Karpas-422 (cell line): ENCODE data around the gene PCDHA10. TPM values are rescaled to one million over a fixed set of nuclear protein-coding genes. Genes with fewer than 3 reads are reported as not detected.
"Not testable (repeated sequence)": the region's sequence is repeated elsewhere in the genome, so short reads cannot be mapped to it uniquely, and the experiment has no call there.

Source experiments
- DNase-seq: peaks from one replicate; pipeline ENCODE4 v3.0.0-alpha.2; 2015
- H2AFZ ChIP-seq: fragments of 200-600 bp; sonication (generic); 2 replicates; pipeline ENCODE4 v1.6.1; 2014; ENCODE audit warnings: antibody characterized with exemption, low read length, mixed read lengths
- H3K27ac ChIP-seq: fragments of 200-600 bp; sonication (generic); 2 replicates; pipeline ENCODE4 v1.5.1; 2014; ENCODE audit warnings: mild to moderate bottlenecking, low read length, moderate library complexity
- H3K27me3 ChIP-seq: fragments of 200-600 bp; sonication (generic); 2 replicates; pipeline ENCODE4 v1.6.1; 2014; ENCODE audit warnings: low read length, mixed read lengths
- H3K36me3 ChIP-seq: fragments of 200-600 bp; sonication (generic); 2 replicates; pipeline ENCODE4 v1.6.1; 2014; ENCODE audit warnings: low read length, mixed read lengths; ENCODE audit not compliant: insufficient read depth
- H3K4me1 ChIP-seq: fragments of 200-600 bp; sonication (generic); 2 replicates; pipeline ENCODE4 v1.6.1; 2014; ENCODE audit warnings: mild to moderate bottlenecking, low read length, mixed read lengths
- H3K4me2 ChIP-seq: fragments of 200-600 bp; sonication (generic); 2 replicates; pipeline ENCODE4 v1.6.1; 2014; ENCODE audit warnings: low read length, low read depth, mild to moderate bottlenecking; ENCODE audit not compliant: poor library complexity, severe bottlenecking
- H3K4me3 ChIP-seq: fragments of 200-600 bp; sonication (generic); 2 replicates; pipeline ENCODE4 v1.5.1; 2014; ENCODE audit warnings: mild to moderate bottlenecking, antibody characterized with exemption, low read length, mixed read lengths
- H3K79me2 ChIP-seq: fragments of 200-600 bp; sonication (generic); 2 replicates; pipeline ENCODE4 v1.6.1; 2014; ENCODE audit warnings: mild to moderate bottlenecking, low read length, mixed read lengths
- H3K9ac ChIP-seq: fragments of 200-600 bp; sonication (generic); 2 replicates; pipeline ENCODE4 v1.6.0; 2014; ENCODE audit warnings: low read length
- H3K9me2 ChIP-seq: fragments of 200-600 bp; sonication (generic), shearing (Covaris generic); replicated peaks from 2 replicates; pipeline ENCODE4 v1.6.0; 2014; ENCODE audit warnings: mild to moderate bottlenecking, low read length, moderate library complexity; ENCODE audit not compliant: insufficient read depth
- H3K9me3 ChIP-seq: fragments of 300-700, 200-600 bp; sonication (generic); 2 replicates; pipeline ENCODE4 v1.6.1; 2014; ENCODE audit warnings: low read length, mixed read lengths
- H4K20me1 ChIP-seq: fragments of 200-600 bp; sonication (generic); 2 replicates; pipeline ENCODE4 v1.6.1; 2014; ENCODE audit warnings: mild to moderate bottlenecking, antibody characterized with exemption, low read length, low read depth; ENCODE audit not compliant: insufficient read depth
- total RNA-seq: library from RNA; depleted of rRNA; stranded (reverse); fragments of >200 nt; shearing (Covaris generic); gene quantifications from 2 replicates; pipeline ENCODE4 v1.2.3, GENCODE V29; 2014; ENCODE audit warnings: low replicate concordance

PCDHA10 gene
- total RNA-seq, 1 experiment from 2014 or later, result not detected

DNA sequence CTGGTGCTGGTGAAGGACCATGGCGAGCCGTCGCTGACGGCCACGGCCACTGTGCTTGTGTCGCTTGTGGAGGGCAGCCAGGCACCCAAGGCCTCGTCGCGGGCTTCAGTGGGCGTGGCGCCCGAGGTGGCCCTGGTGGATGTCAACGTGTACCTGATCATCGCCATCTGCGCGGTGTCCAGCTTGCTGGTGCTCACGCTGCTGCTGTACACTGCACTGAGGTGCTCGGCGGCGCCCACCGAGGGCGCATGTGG, 2.2 kb downstream of the PCDHA10 start:
- no peaks in the 10 kb centered on the region for H3K4me1 ChIP-seq
- DNase-seq, result no peak
- no peaks in the 10 kb centered on the region for H4K20me1 ChIP-seq

DNA sequence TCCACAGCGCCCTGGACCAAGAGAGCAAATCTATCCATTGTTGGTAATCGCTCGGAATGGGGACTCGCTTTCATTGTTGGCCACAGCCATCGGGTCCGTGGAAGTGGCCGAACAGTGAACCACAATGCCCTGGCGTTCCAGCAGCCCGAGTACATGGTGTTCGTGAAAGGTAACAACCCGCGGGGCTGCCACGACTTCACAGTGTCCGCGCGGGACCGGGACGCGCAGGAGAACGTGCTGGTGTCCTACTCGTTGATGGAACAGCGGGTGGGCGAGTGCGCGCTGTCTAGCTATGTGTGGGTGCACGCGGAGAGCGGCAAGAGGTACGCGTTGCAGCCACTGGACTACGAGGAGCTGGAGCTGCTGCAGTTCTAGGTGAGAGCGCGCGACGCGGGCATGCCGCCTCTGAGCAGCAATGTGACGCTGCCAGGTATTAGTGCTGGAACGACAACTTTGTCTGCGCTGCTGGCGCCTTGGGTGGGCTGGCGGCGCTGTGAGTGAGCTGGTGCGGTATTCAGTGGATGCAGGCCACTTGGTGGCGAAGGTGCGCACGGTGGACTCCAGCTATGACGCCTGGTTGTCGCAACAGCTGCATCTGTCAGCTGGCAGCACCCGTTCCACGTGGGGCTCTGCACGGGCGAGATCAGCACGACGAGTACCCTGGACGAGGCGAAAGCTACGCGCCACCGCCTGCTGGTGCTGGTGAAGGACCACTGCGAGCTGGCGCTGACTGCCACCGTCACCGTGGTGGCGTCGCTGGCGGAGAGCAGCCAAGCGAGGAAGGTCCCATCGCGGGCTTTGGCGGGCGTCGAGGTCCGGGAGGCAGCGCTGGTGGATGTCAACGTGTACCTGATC, 7.0 kb downstream of the PCDHA10 start:
- Histone ChIP-seq H3K9me3 (no peaks in the 10 kb centered on the region), H3K4me1 (no peaks in the 10 kb centered on the region), H3K27me3 (no peaks in the 10 kb centered on the region), H3K4me3 (no peak overlapping the region), H2AFZ (no peak overlapping the region), H3K9me2 (no peaks in the 10 kb centered on the region), H3K79me2 (no peaks in the 10 kb centered on the region), H3K36me3 (no peaks in the 10 kb centered on the region), H4K20me1 (no peaks in the 10 kb centered on the region), H3K9ac (no peak overlapping the region), H3K4me2 (no peak overlapping the region), H3K27ac (no peak overlapping the region)
- no peak for DNase-seq

More for the DNA sequence above, 2.2 kb downstream of the PCDHA10 start:
- Histone ChIP-seq H3K9me3 (no peaks in the 10 kb centered on the region), H3K9ac (no peak overlapping the region), H3K4me3 (no peak overlapping the region), H3K27ac (no peak overlapping the region), H3K27me3 (no peaks in the 10 kb centered on the region), H3K79me2 (no peaks in the 10 kb centered on the region), H3K36me3 (no peaks in the 10 kb centered on the region), H2AFZ (no peak overlapping the region), H3K9me2 (no peaks in the 10 kb centered on the region), H3K4me2 (no peak overlapping the region)

DNA sequence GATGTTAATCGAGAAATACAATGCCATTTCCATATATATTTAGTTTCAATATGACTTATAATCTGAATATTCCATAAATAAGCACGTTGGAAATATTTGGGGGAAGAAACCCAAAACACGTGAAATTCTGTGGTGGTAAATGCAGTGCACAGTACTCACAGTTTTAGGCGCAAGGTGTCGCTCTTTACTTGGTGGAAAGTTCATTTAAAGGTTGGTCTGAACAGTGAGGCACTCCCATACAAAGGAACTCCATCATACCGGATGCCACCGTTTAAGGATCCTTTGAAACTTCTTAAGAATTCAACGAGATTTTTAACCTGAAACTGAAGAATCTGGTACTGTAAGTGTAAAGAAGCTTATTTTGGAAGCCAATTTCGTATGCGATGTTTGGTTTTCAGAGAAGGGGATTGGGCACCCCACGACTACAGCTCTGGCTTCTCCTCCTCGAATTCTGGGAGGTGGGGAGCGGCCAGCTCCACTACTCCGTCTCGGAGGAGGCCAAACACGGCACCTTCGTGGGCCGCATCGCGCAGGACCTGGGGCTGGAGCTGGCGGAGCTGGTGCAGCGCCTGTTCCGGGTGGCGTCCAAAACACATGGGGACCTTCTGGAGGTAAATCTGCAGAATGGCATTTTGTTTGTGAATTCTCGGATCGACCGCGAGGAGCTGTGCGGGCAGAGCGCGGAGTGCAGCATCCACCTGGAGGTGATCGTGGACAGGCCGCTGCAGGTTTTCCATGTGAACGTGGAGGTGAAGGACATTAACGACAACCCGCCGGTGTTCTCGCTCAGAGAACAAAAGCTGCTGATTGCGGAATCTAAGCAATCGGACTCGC, 13.2 kb downstream of the PCDHA10 start, which contains the start of gene PCDHA11:
TSS of gene PCDHA11 (plus strand) at position 237 of the 834 bp plus-strand sequence. CDS start at position 384, 147 bp downstream.
- Histone ChIP-seq H3K79me2 (no peaks in the 10 kb centered on the region), H3K4me2 (no peak within 1 kb of the TSS), H3K4me1 (no peaks in the 10 kb centered on the region), H3K9me3 (no peaks in the 10 kb centered on the region), H3K9ac (no peak within 1 kb of the TSS), H2AFZ (no peak within 1 kb of the TSS), H3K27me3 (no peaks in the 10 kb centered on the region), H3K4me3 (no peak within 1 kb of the TSS), H3K27ac (no peak within 1 kb of the TSS), H3K9me2 (no peaks in the 10 kb centered on the region), H4K20me1 (no peaks in the 10 kb centered on the region), H3K36me3 (no peaks in the 10 kb centered on the region)
- no peak for DNase-seq

DNA sequence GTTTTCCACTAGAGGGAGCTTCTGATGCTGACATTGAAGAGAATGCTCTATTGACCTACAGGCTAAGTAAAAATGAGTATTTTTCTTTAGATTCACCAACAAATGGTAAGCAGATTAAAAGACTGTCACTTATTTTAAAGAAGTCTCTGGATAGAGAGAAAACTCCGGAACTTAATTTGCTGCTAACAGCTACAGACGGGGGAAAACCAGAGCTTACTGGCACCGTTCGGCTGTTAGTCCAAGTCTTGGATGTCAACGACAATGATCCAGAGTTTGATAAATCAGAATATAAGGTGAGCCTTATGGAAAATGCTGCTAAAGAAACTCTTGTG, 13.8 kb downstream of the PCDHA10 start:
- H3K27ac ChIP-seq, result no peak overlapping the region
- DNase-seq, result no peak
- no peaks in the 10 kb centered on the region for H3K4me1 ChIP-seq

DNA sequence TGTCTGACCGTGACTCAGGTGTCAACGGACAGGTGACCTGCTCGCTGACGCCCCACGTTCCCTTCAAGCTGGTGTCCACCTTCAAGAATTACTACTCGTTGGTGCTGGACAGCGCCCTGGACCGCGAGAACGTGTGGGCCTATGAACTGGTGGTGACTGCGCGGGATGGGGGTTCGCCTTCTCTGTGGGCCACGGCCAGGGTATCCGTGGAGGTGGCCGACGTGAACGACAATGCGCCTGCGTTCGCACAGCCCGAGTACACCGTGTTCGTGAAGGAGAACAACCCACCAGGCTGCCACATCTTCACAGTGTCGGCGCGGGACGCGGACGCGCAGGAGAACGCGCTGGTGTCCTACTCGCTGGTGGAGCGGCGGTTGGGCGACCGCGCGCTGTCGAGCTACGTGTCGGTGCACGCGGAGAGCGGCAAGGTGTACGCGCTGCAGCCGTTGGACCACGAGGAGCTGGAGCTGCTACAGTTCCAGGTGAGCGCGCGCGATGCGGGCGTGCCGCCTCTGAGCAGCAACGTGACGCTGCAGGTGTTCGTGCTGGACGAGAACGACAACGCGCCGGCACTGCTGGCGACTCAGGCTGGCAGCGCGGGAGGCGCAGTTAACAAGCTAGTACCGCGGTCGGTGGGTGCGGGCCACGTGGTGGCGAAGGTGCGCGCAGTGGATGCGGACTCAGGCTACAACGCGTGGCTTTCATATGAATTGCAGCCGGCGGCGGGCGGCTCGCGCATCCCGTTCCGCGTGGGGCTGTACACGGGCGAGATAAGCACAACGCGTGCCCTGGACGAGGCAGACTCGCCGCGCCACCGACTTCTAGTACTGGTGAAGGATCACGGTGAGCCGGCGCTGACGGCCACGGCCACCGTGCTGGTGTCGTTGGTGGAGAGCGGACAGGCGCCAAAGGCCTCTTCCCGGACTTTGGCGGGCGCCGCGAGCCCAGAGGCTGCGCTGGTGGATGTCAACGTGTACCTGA, 14.8 kb downstream of the PCDHA10 start:
- Histone ChIP-seq H3K9ac (no peak overlapping the region), H3K4me2 (no peak overlapping the region), H3K9me2 (0 out of 2 replicates have a peak, but pooled peaks cover 3% of the 10 kb centered on the region), H4K20me1 (no peaks in the 10 kb centered on the region), H3K27me3 (no peaks in the 10 kb centered on the region), H3K79me2 (no peaks in the 10 kb centered on the region), H3K36me3 (no peaks in the 10 kb centered on the region), H3K9me3 (no peaks in the 10 kb centered on the region), H3K4me1 (no peaks in the 10 kb centered on the region), H2AFZ (no peak overlapping the region), H3K27ac (no peak overlapping the region), H3K4me3 (no peak overlapping the region)
- no peak for DNase-seq

More for the DNA sequence above, 13.8 kb downstream of the PCDHA10 start:
- no peaks in the 10 kb centered on the region for H3K79me2 ChIP-seq
- no peaks in the 10 kb centered on the region for H3K9me3 ChIP-seq
- H3K27me3 ChIP-seq, result no peaks in the 10 kb centered on the region
- H3K9me2 ChIP-seq, result 0 out of 2 replicates have a peak, but pooled peaks cover 2% of the 10 kb centered on the region
- H3K9ac ChIP-seq, result no peak overlapping the region
- no peak overlapping the region for H2AFZ ChIP-seq
- no peaks in the 10 kb centered on the region for H3K36me3 ChIP-seq
- H4K20me1 ChIP-seq, result no peaks in the 10 kb centered on the region
- no peak overlapping the region for H3K4me2 ChIP-seq
- H3K4me3 ChIP-seq, result no peak overlapping the region

DNA sequence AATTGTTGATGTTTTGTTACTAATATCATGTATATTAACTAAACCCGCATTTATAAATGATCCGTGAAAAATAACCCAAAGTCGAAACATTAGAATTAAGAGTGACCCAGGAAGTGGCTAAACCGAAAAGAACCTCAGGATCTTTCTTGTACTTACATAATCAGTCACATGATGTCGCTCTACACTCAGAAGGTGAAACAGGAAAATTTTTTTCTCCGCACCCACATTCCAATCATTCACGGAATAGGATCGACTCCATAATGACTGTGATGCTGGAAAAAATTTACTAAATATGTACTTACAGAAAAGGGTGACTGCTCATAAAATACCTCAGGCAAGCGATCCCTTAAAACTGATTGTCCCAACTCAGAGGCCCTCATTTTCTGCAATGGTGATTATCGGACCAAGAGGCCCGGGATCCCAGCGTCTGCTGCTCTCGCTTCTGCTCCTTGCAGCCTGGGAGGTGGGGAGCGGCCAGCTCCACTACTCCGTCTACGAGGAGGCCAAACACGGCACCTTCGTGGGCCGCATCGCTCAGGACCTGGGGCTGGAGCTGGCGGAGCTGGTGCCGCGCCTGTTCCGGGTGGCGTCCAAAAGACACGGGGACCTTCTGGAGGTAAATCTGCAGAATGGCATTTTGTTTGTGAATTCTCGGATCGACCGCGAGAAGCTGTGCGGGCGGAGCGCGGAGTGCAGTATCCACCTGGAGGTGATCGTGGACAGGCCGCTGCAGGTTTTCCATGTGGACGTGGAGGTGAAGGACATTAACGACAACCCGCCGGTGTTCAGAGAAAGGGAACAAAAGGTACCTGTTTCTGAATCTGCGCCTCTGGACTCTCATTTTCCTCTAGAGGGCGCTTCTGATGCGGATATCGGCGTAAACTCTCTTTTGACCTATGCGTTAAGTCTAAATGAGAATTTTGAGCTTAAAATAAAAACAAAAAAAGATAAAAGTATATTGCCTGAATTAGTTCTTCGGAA, 19.7 kb downstream of the PCDHA10 start, which contains the start of gene PCDHA12:
TSS of gene PCDHA12 (plus strand) at position 224 of the 981 bp plus-strand sequence. CDS start at position 389, 165 bp downstream.
- H3K9me2 ChIP-seq, result 0 out of 2 replicates have a peak, but pooled peaks cover 3% of the 10 kb centered on the region
- H3K4me3 ChIP-seq, result no peak within 1 kb of the TSS
- no peaks in the 10 kb centered on the region for H3K36me3 ChIP-seq
- no peaks in the 10 kb centered on the region for H3K9me3 ChIP-seq
- H3K9ac ChIP-seq, result no peak within 1 kb of the TSS
- H4K20me1 ChIP-seq, result no peaks in the 10 kb centered on the region
- H2AFZ ChIP-seq, result no peak within 1 kb of the TSS
- H3K4me2 ChIP-seq, result no peak within 1 kb of the TSS
- no peaks in the 10 kb centered on the region for H3K4me1 ChIP-seq
- H3K79me2 ChIP-seq, result no peaks in the 10 kb centered on the region
- DNase-seq, result no peak
- H3K27ac ChIP-seq, result no peak within 1 kb of the TSS
- no peaks in the 10 kb centered on the region for H3K27me3 ChIP-seq

DNA sequence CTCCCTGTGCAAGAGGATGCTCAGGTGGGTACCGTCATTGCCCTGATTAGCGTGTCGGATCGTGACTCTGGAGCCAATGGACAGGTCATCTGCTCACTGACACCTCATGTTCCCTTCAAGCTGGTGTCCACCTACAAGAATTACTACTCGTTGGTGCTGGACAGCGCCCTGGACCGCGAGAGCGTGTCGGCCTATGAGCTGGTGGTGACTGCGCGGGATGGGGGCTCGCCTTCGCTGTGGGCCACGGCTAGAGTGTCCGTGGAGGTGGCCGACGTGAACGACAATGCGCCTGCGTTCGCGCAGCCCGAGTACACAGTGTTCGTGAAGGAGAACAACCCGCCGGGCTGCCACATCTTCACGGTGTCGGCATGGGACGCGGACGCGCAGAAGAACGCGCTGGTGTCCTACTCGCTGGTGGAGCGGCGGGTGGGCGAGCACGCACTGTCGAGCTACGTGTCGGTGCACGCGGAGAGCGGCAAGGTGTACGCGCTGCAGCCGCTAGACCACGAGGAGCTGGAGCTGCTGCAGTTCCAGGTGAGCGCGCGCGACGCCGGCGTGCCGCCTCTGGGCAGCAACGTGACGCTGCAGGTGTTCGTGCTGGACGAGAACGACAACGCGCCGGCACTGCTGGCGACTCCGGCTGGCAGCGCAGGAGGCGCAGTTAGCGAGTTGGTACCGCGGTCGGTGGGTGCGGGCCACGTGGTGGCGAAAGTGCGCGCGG, 21.0 kb downstream of the PCDHA10 start:
- not testable (repeated sequence) for DNase-seq, H2AFZ ChIP-seq, H3K27ac ChIP-seq, H3K27me3 ChIP-seq, H3K4me3 ChIP-seq, H3K9ac ChIP-seq, H3K79me2 ChIP-seq, H3K9me3 ChIP-seq, H3K4me2 ChIP-seq, H3K4me1 ChIP-seq, H3K36me3 ChIP-seq, H4K20me1 ChIP-seq, H3K9me2 ChIP-seq
